HCT116 (cell line): ENCODE measurements around the gene MSH3.

Experiments
- CTCF ChIP-seq, 3 experiments: fragments of 200-600 bp in 1 of 3; sonication (generic) in 1 of 3; IDR thresholded peaks in 2 of 3; conservative IDR thresholded peaks in 1 of 3; 2 replicates each; pipeline ENCODE4 v1.5.1; 2012 to 2017; ENCODE audit warnings: low read depth in 2 of 3, low read length in 2 of 3, antibody characterized with exemption in 1 of 3, borderline replicate concordance in 1 of 3, control low read depth in 1 of 3, mild to moderate bottlenecking in 1 of 3, mixed read lengths in 1 of 3, mixed run types in 1 of 3, moderate library complexity in 1 of 3; ENCODE audit not compliant: insufficient read depth in 1 of 3
- EZH2 ChIP-seq: fragments of 200-600 bp; sonication (generic); IDR thresholded peaks from 2 replicates; pipeline ENCODE4 v1.6.1; 2017; ENCODE audit warnings: antibody characterized with exemption, mixed run types
- JUND ChIP-seq: IDR thresholded peaks from 2 replicates; pipeline ENCODE4 v1.6.1; 2012
- POLR2A ChIP-seq: IDR thresholded peaks from 2 replicates; pipeline ENCODE4 v1.7.0; 2011; ENCODE audit warnings: borderline replicate concordance; ENCODE audit not compliant: insufficient read depth, insufficient read length; ENCODE audit errors: extremely low read depth
- POLR2AphosphoS5 ChIP-seq: IDR thresholded peaks from 2 replicates; pipeline ENCODE4 v1.6.1; 2011; ENCODE audit warnings: mild to moderate bottlenecking, low read depth, low read length, moderate library complexity
- RAD21 ChIP-seq: IDR thresholded peaks from 2 replicates; pipeline ENCODE4 v1.6.1; 2012; ENCODE audit warnings: low read depth, mild to moderate bottlenecking
- REST ChIP-seq: IDR thresholded peaks from 2 replicates; pipeline ENCODE4 v1.6.1; 2012; ENCODE audit warnings: low read depth
- ZBTB33 ChIP-seq: IDR thresholded peaks from 2 replicates; pipeline ENCODE4 v1.6.1; 2011; ENCODE audit warnings: mild to moderate bottlenecking, low read length, moderate library complexity; ENCODE audit not compliant: insufficient replicate concordance; ENCODE audit errors: extremely low read depth

GRCh38 chr5:80632700-80633099 is 21.8 kb upstream of the MSH3 start:
- no peak for TF ChIP-seq ZBTB33
- TF ChIP-seq CTCF (IDR thresholded peaks at IDR 0.05 in 2 of 3, conservative IDR thresholded peaks at IDR 0.05 in 1 of 3; ENCODE audit: borderline replicate concordance in 1 of 3, insufficient read depth in 1 of 3, low read depth in 2 of 3, low read length in 2 of 3): no peak
- TF ChIP-seq POLR2A: no peak
- TF ChIP-seq RAD21: no peak
- TF ChIP-seq EZH2: no peak
- TF ChIP-seq REST: no peak
- no peak for TF ChIP-seq POLR2AphosphoS5
- TF ChIP-seq JUND: no peak
